Lower leg skin (tissue), 4 donors: ENCODE measurements around the gene PRIM2. TPM values are rescaled to one million over a fixed set of nuclear protein-coding genes. Genes with fewer than 3 reads are reported as not detected.

ENCODE experiments used
- DNase-seq, 2 donors: peaks; one replicate each; pipeline ENCODE4 v3.0.0-alpha.2; 2019; ENCODE audit warnings: low spot score in 2 of 2
- H3K4me3 ChIP-seq: fragments of 200-600 bp; sonication (generic); 2 replicates; pipeline ENCODE4 v1.5.1; 2017; ENCODE audit warnings: mild to moderate bottlenecking, low read depth; ENCODE audit not compliant: poor library complexity, severe bottlenecking
- POLR2A ChIP-seq, 2 donors: fragments of 450-650 bp; IDR thresholded peaks; one replicate each; pipeline ENCODE4 v1.6.1; 2016 to 2017; ENCODE audit warnings: antibody characterized with exemption in 2 of 2, mild to moderate bottlenecking in 1 of 2, moderate library complexity in 1 of 2
- WGBS, 2 donors: methylation state at CpG; one replicate each; pipeline ENCODE4 v1.1.5; 2018; 5-methylcytosine and 5-hydroxymethylcytosine counted together
- intact Hi-C: fragments of 100-400 bp; cut with DNase I; formaldehyde crosslinking; loops from one replicate; pipeline ENCODE4 v1.15.0; 2023; ENCODE audit warnings: low total_unique reads
- total RNA-seq, 4 donors: library from RNA; depleted of rRNA; stranded (reverse); fragments of >200 nt; gene quantifications; one replicate each; pipeline ENCODE4 v1.1.0, GENCODE V29; 2016
- TF ChIP-seq, protein P1 (sequence below), 3 donors: fragments of 450-650 bp; IDR thresholded peaks; one replicate each; pipeline ENCODE4 v1.5.1; 2016; ENCODE audit warnings: antibody characterized with exemption in 3 of 3, mild to moderate bottlenecking in 3 of 3, moderate library complexity in 2 of 3

PRIM2 gene
- total RNA-seq, 4 donors from 2014 or later: 6.4 to 9.7 (median 6.7) TPM

DNA sequence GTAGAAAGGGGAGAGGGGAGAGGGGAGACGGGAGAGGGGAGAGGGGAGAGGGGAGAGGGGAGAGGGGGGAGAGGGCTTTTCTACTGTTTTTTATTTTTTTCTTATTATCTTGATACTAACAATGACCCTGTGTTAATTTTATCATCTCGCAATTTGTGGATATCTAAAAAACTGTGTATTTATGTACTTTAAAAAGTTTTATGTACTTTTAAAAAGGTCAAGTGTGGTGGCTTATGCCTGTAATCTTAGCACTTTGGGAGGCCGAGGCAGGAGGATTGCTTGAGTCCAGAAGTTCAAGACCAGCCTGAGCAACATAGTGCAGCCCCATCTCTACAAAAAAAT, 5.5 kb upstream of the PRIM2 start:
- intact Hi-C loops: loop anchor here (10.0 kb wide), 1 partner anchor 117 kb away; no protein-coding TSS in a partner anchor
- no peak for DNase-seq
- 81 to 84% methylated on average over 3 of the region's 3 CpGs for WGBS, 2 donors
- no peak for TF ChIP-seq POLR2A (IDR thresholded peaks at IDR 0.05)
- TF ChIP-seq, protein P1, sequence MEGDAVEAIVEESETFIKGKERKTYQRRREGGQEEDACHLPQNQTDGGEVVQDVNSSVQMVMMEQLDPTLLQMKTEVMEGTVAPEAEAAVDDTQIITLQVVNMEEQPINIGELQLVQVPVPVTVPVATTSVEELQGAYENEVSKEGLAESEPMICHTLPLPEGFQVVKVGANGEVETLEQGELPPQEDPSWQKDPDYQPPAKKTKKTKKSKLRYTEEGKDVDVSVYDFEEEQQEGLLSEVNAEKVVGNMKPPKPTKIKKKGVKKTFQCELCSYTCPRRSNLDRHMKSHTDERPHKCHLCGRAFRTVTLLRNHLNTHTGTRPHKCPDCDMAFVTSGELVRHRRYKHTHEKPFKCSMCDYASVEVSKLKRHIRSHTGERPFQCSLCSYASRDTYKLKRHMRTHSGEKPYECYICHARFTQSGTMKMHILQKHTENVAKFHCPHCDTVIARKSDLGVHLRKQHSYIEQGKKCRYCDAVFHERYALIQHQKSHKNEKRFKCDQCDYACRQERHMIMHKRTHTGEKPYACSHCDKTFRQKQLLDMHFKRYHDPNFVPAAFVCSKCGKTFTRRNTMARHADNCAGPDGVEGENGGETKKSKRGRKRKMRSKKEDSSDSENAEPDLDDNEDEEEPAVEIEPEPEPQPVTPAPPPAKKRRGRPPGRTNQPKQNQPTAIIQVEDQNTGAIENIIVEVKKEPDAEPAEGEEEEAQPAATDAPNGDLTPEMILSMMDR (IDR thresholded peaks at IDR 0.05): no peak
- H3K4me3 ChIP-seq: no peak overlapping the region

GRCh38 chr6:57313009-57313408, 4.4 kb upstream of the PRIM2 start:
- TF ChIP-seq, protein P1 (IDR thresholded peaks at IDR 0.05): no peak
- no peak for TF ChIP-seq POLR2A (IDR thresholded peaks at IDR 0.05)
- intact Hi-C loops: loop anchor here (10.0 kb wide), 1 partner anchor 118 kb away; no protein-coding TSS in a partner anchor
- H3K4me3 ChIP-seq: no peak overlapping the region
- DNase-seq: no peak

GRCh38 chr6:57313711-57314471, 3.5 kb upstream of the PRIM2 start:
- no peak for DNase-seq
- TF ChIP-seq, protein P1 (IDR thresholded peaks at IDR 0.05): no peak
- no peak for TF ChIP-seq POLR2A (IDR thresholded peaks at IDR 0.05)
- intact Hi-C loops: loop anchor here (10.0 kb wide), 1 partner anchor 119 kb away; no protein-coding TSS in a partner anchor
- H3K4me3 ChIP-seq: no peak overlapping the region
- 50 to 57% methylated on average over 12 of the region's 12 CpGs for WGBS, 2 donors

- WGBS, 2 donors: 78 to 82% methylated on average over 1 of the region's 1 CpG
- TF ChIP-seq, protein P1 (IDR thresholded peaks at IDR 0.05): no peak
- TF ChIP-seq POLR2A (IDR thresholded peaks at IDR 0.05): no peak
- no peak for DNase-seq
- intact Hi-C loops: loop anchor here (5.0 to 10.0 kb wide), 3 partner anchors 120 to 723 kb away; no protein-coding TSS in a partner anchor
- no peak overlapping the region for H3K4me3 ChIP-seq
Measured at GRCh38 chr6:57315111-57315510, 2.3 kb upstream of the PRIM2 start.

DNA sequence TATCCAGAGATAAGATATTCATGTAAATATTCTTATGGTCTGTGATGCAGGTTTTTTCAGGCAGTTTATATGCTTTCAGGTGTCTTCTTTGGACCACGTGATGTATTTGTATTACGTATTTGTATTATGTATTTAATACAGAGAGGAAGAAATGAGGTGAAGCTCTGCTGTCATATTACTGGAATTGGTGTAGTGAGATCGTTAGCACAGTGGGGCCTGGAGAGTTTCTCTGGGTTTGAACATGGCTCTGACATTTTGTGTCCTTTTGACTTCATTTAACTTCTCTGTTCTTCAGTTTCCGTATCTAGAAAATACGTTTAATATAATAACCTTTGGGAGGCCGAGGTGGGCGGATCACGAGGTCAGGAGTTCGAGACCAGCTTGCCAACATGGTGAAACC, 1.6 kb upstream of the PRIM2 start:
- WGBS, 2 donors: 71 to 81% methylated on average over 9 of the region's 9 CpGs
- no peak for TF ChIP-seq POLR2A (IDR thresholded peaks at IDR 0.05)
- TF ChIP-seq, protein P1 (IDR thresholded peaks at IDR 0.05): no peak
- intact Hi-C loops: loop anchor here (5.0 to 10.0 kb wide), 3 partner anchors 121 to 724 kb away; no protein-coding TSS in a partner anchor
- no peak for DNase-seq
- H3K4me3 ChIP-seq: no peak overlapping the region
